GM19328 (cell line): ENCODE measurements around the gene MAL.

ENCODE experiments used
- ATAC-seq: cut with Tn5 transposase; IDR thresholded peaks from one replicate; pipeline ENCODE4 v1.9.1; 2021; ENCODE audit warnings: mild to moderate bottlenecking, moderate library complexity; ENCODE audit not compliant: unreplicated experiment

MAL gene

GRCh38 chr2:95015261-95015912 is 10.1 kb upstream of the MAL start:
- ATAC-seq: no peak

GRCh38 chr2:95016616-95017015 is 8.9 kb upstream of the MAL start:
- no peak for ATAC-seq

GRCh38 chr2:95017071-95017501 is 8.4 kb upstream of the MAL start:
- ATAC-seq: no peak

- ATAC-seq: no peak
Measured at GRCh38 chr2:95017836-95018235, 7.7 kb upstream of the MAL start.

- no peak for ATAC-seq
Measured at GRCh38 chr2:95018301-95018700, 7.2 kb upstream of the MAL start.

- ATAC-seq: no peak
Measured at GRCh38 chr2:95018861-95019550, 6.5 kb upstream of the MAL start.

GRCh38 chr2:95019572-95019971 is 5.9 kb upstream of the MAL start:
- no peak for ATAC-seq

- ATAC-seq: no peak
Measured at GRCh38 chr2:95020275-95021022, 5.1 kb upstream of the MAL start.

GRCh38 chr2:95021023-95021416 is 4.5 kb upstream of the MAL start:
- ATAC-seq: no peak

- no peak for ATAC-seq
Measured at GRCh38 chr2:95021847-95022246, 3.7 kb upstream of the MAL start.

GRCh38 chr2:95022309-95023221 is 2.9 kb upstream of the MAL start:
- ATAC-seq: peak; percentile 93

- no peak for ATAC-seq
Measured at GRCh38 chr2:95023222-95023597, 2.3 kb upstream of the MAL start.

- no peak for ATAC-seq
Measured at GRCh38 chr2:95024371-95024770, 1.1 kb upstream of the MAL start.

GRCh38 chr2:95024960-95025405 is 525 bp upstream of the MAL start:
- no peak for ATAC-seq

GRCh38 chr2:95026471-95027368 is 1.2 kb downstream of the MAL start:
- no peak for ATAC-seq

- ATAC-seq: no peak
Measured at GRCh38 chr2:95027369-95027720, 1.8 kb downstream of the MAL start.

GRCh38 chr2:95029898-95030341 is 4.4 kb downstream of the MAL start:
- ATAC-seq: no peak

GRCh38 chr2:95030496-95030895 is 5.0 kb downstream of the MAL start:
- ATAC-seq: no peak

- ATAC-seq: no peak
Measured at GRCh38 chr2:95031076-95031725, 5.7 kb downstream of the MAL start.
